Embryonic facial prominence (tissue), 1 donor: ENCODE results near the gene LHX8.
"Not testable (repeated sequence)": the region's sequence is repeated elsewhere in the genome, so short reads cannot be mapped to it uniquely, and the experiment has no call there.

ENCODE experiments used
- DNase-seq: peaks from one replicate; pipeline ENCODE4 v3.0.0-alpha.2; 2016; ENCODE audit errors: extremely low spot score

LHX8 gene

GRCh38 chr1:75132812-75133619 is 1.2 kb upstream of the LHX8 start:
- no peak for DNase-seq

GRCh38 chr1:75134647-75135572 is 722 bp downstream of the LHX8 start:
- DNase-seq: no peak

GRCh38 chr1:75135573-75136194 is 1.5 kb downstream of the LHX8 start:
- no peak for DNase-seq

GRCh38 chr1:75136195-75136815 is 2.1 kb downstream of the LHX8 start:
- DNase-seq: no peak

GRCh38 chr1:75136921-75137641 is 2.9 kb downstream of the LHX8 start:
- no peak for DNase-seq

- no peak for DNase-seq
These were observed 17.9 kb downstream of the LHX8 start for GRCh38 chr1:75152092-75152491.

- no peak for DNase-seq
These were observed 25.0 kb downstream of the LHX8 start for GRCh38 chr1:75159154-75159553.

- no peak for DNase-seq
These were observed 31.1 kb downstream of the LHX8 start for GRCh38 chr1:75165264-75165663.

- DNase-seq: no peak
These were observed 32.6 kb downstream of the LHX8 start for GRCh38 chr1:75166821-75167220.

- DNase-seq: no peak
These were observed 35.8 kb downstream of the LHX8 start for GRCh38 chr1:75170011-75170410.

GRCh38 chr1:75170981-75171380 is 36.8 kb downstream of the LHX8 start:
- no peak for DNase-seq

- DNase-seq: no peak
These were observed 37.7 kb downstream of the LHX8 start for GRCh38 chr1:75171876-75172275.

GRCh38 chr1:75172556-75172955 is 38.4 kb downstream of the LHX8 start:
- no peak for DNase-seq

- DNase-seq: no peak
These were observed 40.0 kb downstream of the LHX8 start for GRCh38 chr1:75174031-75174760.

- not testable (repeated sequence) for DNase-seq
These were observed 47.2 kb downstream of the LHX8 start for GRCh38 chr1:75181214-75181955.

- no peak for DNase-seq
These were observed 54.7 kb downstream of the LHX8 start for GRCh38 chr1:75188892-75189291.

GRCh38 chr1:75198163-75198562 is 64.0 kb downstream of the LHX8 start:
- DNase-seq: no peak

- DNase-seq: no peak
These were observed 64.6 kb downstream of the LHX8 start for GRCh38 chr1:75198761-75199160.

GRCh38 chr1:75202751-75203150 is 68.6 kb downstream of the LHX8 start:
- DNase-seq: no peak
